ENCODE results near the gene TOMM20.
"Not testable (repeated sequence)": the region's sequence is repeated elsewhere in the genome, so short reads cannot be mapped to it uniquely, and the experiment has no call there.

The TOMM20 gene

DNA sequence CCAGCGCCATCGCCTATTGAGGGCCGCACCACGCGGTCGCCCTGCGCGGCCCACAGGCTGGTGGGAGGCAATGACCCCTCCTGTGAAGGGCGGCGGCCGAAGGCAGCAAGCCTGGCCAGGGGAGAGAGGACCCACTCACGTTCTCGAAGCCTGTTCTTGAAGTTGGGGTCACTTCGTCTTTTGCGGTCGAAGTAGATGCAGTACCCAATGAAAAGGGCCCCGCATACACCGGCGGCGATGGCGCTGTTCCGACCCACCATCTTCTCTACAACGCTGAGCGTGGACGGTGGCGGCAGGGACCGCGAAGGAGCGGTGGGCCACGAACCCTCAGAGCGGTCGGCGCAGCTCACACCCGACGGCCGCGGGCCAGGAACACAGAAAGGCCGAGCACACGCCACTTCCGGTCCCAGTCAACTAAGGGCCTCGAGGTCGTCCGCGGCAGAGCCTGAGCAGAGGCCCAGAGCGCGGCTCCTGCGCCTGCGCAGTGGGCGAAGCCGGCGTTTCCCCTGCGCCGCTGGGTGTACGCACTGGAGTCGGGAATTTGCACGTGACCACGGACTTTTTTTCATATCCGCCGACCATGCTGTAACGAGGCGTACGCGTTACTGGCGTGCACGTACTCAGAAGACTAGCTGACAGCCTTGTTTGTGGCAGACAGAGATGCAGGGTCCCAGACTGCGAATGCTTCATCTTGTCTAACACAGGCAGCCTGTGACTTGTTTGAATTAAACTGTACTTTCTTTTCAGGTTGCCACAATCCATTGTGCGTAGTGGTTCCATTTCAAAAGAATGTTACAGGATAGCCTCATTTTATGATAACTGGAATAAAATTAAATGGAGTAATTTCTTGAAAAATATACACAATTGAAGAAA is at the start of gene TOMM20:
TOMM20 (minus strand) TSS at position 382 of the 873 bp plus-strand sequence; CDS start at position 260, 122 bp downstream.
- H3K4me1 Mint-ChIP-seq (ENCODE audit: low read depth): peaks cover 47% of the 10 kb centered on the region
- H3K4me3 Mint-ChIP-seq: peak within 1 kb of the TSS; percentile 99
- H3K9me3 Mint-ChIP-seq: no peaks in the 10 kb centered on the region
- peaks cover 58% of the 10 kb centered on the region for H3K36me3 Mint-ChIP-seq (ENCODE audit: low read depth)
- no peaks in the 10 kb centered on the region for H3K27me3 Mint-ChIP-seq
- H3K27ac Mint-ChIP-seq: peak within 1 kb of the TSS; percentile 98

DNA sequence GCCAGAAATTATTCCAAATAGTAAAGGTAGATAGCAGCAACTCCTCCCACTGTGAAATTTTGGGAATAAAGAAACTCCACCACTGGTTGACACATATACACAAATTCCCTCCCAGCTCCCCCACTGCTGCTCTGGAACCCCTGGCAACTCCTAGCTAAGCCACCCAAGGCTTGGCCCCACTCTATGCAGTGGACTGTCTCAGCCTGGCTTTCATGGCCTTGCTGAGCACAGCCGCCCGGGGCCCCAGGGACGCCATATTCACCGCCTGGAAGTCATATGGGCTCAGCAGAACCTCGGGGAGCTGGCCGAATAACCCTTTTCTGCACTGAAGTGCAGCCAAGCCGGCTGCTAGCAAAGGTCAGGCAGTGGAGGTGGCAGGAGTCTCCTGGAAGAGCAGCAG is 47.8 kb upstream of the TOMM20 start:
- no peaks in the 10 kb centered on the region for H3K27me3 Mint-ChIP-seq
- H3K36me3 Mint-ChIP-seq (ENCODE audit: low read depth): peaks cover 51% of the 10 kb centered on the region
- no peak overlapping the region for H3K27ac Mint-ChIP-seq
- peaks cover 3% of the 10 kb centered on the region for H3K4me1 Mint-ChIP-seq (ENCODE audit: low read depth)
- no peak overlapping the region for H3K4me3 Mint-ChIP-seq
- H3K9me3 Mint-ChIP-seq: no peaks in the 10 kb centered on the region

DNA sequence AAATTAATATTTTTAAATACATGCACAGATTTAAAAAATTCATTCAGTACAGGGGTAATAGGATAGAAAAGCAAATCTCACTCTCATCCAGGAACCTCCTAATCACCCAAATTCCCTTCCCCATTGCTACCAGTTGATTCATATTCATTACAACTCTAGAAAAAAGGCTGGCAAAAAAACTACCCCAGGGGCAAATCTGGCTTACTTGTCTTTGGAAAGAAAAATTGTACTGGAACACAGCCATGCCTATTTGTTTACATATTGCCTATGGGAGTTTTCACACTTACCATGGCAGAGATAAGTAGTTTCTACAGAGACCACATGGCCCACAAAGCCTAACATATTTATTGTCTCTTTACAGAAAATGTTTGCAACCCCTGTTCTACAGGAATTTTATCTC is 41.3 kb upstream of the TOMM20 start:
- H3K36me3 Mint-ChIP-seq (ENCODE audit: low read depth): peaks cover 49% of the 10 kb centered on the region

DNA sequence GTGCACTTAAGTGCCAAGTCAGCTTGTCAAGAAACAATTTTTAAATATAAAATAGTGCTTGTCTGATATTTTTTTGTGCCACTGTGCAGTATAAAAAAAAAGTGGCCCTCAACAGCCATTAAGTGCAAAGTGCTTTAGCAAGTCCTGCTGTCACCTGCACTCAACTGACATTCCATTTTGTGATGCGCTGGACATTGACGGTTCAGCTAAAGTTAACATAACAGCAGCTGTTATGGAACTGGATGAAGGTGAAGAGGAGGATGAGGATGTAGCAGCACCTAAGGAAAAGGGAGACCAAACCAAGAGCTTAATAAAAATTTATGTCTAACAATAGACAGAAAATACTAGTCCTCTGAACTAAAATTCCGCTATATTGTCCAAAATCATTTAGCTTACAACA is 39.7 kb upstream of the TOMM20 start:
- Mint-ChIP-seq H3K36me3 (ENCODE audit: low read depth) (peaks cover 39% of the 10 kb centered on the region), H3K27ac (peak overlapping the region; percentile 63)

More for the DNA sequence above, 41.3 kb upstream of the TOMM20 start:
- Mint-ChIP-seq H3K4me3 (no peak overlapping the region), H3K9me3 (no peaks in the 10 kb centered on the region), H3K27me3 (no peaks in the 10 kb centered on the region), H3K4me1 (ENCODE audit: low read depth) (no peaks in the 10 kb centered on the region), H3K27ac (no peak overlapping the region)

DNA sequence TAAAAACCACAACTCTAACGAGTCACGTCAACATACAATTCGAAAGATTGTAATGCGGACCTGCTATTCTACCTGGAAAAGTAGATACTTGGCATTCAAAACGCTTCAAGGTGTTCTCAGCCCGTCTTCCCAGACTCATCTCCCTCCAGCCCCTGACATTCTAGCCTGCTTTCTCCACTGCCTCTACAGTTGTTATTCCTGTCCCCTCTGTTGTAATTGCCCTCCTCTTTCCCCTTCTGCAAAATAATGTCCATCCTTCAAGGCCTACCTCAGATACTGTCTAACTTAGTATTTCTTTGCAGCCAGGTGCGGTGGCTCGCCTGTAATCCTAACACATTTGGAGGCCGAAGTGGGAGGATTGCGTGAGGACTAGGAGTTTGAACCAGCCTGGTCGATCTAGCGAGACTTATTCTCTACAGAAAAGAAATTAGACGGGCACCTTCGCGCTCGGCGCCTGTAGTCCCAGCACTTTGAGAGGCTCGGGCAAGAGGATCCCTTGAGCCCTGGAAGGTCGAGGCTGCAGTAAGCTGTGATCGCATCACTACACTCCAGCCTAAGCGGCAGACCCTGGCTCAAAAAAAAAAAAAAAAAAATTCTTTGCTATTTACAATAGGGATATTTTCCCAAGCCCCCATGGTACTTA is 33.2 kb upstream of the TOMM20 start:
- Mint-ChIP-seq H3K4me1 (ENCODE audit: low read depth) (peaks cover 17% of the 10 kb centered on the region), H3K27ac (peak overlapping the region; percentile 95), H3K9me3 (no peaks in the 10 kb centered on the region), H3K4me3 (peak overlapping the region; percentile 93), H3K36me3 (ENCODE audit: low read depth) (peaks cover 14% of the 10 kb centered on the region), H3K27me3 (no peaks in the 10 kb centered on the region)

More for the DNA sequence above, 39.7 kb upstream of the TOMM20 start:
- Mint-ChIP-seq H3K4me3 (no peak overlapping the region), H3K9me3 (no peaks in the 10 kb centered on the region), H3K4me1 (ENCODE audit: low read depth) (no peaks in the 10 kb centered on the region), H3K27me3 (no peaks in the 10 kb centered on the region)

DNA sequence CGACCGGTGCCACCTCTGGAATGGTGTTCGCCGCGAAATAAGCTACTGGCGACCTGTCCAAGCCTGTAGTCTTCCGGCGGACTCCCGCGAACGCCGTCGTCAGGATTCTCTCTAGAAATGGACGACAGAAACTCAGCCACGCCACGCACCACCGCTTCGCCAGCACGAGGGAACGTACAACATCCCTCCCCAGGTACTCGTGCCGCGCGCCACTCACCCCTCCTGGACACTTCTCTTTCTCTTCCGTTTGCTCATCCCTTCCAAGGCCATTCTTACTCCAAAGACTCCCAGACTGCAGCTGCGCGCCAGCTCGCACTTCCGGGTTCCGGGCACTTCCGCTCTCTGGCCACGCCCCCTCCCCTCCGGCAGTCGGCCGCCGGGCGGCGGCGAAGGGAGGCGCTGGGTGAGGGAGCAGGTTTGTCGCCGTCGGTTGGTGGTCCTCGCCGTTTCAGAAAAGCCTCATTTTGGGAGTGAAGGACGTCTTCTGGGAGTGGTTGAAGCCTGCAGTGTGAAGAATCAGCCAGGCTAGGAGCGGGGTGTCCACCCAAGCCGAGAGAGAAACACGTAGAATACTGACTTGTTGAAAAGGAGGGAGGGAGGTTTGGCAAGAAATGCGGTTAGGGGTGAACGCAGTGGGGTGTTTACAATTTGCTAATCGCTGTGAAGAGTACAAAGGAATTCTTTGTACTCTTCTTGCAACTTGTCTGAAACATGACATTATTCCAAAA is 32.5 kb upstream of the TOMM20 start, which contains the start of gene RBM34:
RBM34 (minus strand) TSS at position 294 of the 728 bp plus-strand sequence; CDS start at position 270, 24 bp downstream.
- Mint-ChIP-seq H3K27ac (peak within 1 kb of the TSS; percentile 95), H3K27me3 (no peaks in the 10 kb centered on the region), H3K36me3 (ENCODE audit: low read depth) (peaks cover 14% of the 10 kb centered on the region), H3K4me3 (peak within 1 kb of the TSS; percentile 93), H3K4me1 (ENCODE audit: low read depth) (peaks cover 17% of the 10 kb centered on the region), H3K9me3 (no peaks in the 10 kb centered on the region)

DNA sequence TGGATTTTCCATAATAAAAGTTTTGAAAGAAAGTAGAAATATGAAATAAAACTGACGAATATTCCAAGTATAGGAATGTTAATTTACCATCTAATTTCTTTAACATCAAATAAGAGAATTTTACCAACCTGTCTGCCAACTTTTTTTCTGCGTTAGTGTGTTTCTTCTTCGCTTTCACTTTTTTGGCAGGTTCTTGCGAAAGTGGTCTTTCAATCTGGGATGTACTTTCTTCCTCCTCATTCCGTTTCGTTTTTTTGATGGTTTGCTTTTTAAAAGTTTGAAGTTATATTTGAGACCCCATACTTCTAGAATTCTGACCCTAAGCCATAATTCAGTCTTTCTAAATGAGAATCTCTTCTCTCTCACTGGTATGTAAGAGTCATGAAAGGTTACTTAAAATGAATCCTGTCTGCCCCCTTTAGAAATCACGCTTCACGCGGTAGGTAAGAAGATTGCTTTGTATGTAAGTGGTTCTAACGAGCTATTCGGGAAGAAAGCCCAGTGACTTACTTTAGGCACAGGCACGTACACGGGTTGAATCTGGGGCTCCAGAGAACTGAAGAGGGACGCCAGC is 31.8 kb upstream of the TOMM20 start:
- H3K36me3 Mint-ChIP-seq (ENCODE audit: low read depth): peaks cover 14% of the 10 kb centered on the region
- H3K4me1 Mint-ChIP-seq (ENCODE audit: low read depth): peaks cover 17% of the 10 kb centered on the region
- H3K27me3 Mint-ChIP-seq: no peaks in the 10 kb centered on the region
- H3K9me3 Mint-ChIP-seq: no peaks in the 10 kb centered on the region
- peak overlapping the region; percentile 95 for H3K27ac Mint-ChIP-seq
- H3K4me3 Mint-ChIP-seq: peak overlapping the region; percentile 93

DNA sequence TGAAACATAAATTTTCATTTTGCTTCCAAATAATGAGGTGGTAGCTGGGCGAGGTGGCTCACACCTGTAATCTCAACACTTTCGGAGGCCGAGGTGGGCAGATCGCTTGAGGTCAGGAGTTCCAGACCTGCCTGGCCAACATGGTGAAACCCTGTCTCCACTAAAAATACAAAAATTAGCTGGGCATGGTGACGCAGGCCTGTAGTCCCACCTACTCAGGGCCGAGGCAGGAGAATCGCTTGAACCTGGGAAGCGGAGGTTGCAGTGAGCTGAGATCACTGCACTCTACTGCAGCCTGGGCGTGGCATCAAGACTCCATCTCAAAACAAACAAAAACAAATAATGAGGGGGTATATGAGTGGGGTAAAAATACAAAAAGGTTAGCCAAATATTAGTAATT is 31.3 kb upstream of the TOMM20 start:
- H3K27ac Mint-ChIP-seq: peak overlapping the region; percentile 95
- H3K4me1 Mint-ChIP-seq (ENCODE audit: low read depth): peaks cover 17% of the 10 kb centered on the region
- H3K27me3 Mint-ChIP-seq, H3K9me3 Mint-ChIP-seq: not testable (repeated sequence)
- H3K36me3 Mint-ChIP-seq (ENCODE audit: low read depth): peaks cover 16% of the 10 kb centered on the region
- peak overlapping the region; percentile 93 for H3K4me3 Mint-ChIP-seq

DNA sequence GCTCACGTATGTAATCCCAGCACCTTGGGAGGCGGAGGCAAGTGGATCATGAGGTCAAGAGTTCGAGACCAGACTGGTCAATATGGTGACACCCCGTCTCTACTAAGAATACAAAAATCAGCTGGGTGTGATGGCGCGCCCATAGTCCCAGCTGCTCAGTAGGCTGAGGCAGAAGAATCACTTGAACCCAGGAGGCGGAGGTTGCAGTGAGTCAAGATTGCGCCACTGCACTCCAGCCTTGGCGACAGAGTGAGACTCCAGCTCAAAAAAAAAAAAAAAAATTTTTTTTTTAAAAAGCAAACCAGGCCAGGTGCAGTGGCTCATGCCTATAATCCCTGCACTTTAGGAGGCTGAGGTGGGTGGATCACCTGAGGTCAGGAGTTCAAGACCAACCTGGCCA is 30.6 kb upstream of the TOMM20 start:
- Mint-ChIP-seq H3K4me3 (peak overlapping the region; percentile 93), H3K4me1 (ENCODE audit: low read depth) (peaks cover 24% of the 10 kb centered on the region)
- not testable (repeated sequence) for H3K27ac Mint-ChIP-seq

DNA sequence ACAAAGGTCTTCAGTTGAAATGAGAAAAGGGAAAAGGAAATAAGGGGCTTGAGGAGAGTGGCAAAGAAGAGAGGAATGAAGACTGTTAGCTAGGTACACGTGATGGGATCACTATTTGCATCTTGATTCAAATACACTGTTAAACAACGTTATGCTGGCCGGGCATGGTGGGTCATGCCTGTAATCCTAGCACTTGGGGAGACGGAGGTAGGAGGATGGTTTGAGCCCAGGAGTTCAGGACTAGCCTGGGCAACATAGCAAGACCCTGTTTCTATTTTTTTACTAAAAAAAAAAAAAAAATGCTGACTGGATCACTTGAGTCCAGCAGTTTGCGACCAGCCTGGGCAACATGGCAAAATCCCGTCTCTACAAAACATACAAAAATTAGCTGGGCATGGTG is 30.0 kb upstream of the TOMM20 start:
- Mint-ChIP-seq H3K4me3 (no peak overlapping the region), H3K27me3 (no peaks in the 10 kb centered on the region), H3K4me1 (ENCODE audit: low read depth) (peaks cover 24% of the 10 kb centered on the region), H3K27ac (no peak overlapping the region), H3K9me3 (no peaks in the 10 kb centered on the region), H3K36me3 (ENCODE audit: low read depth) (peaks cover 25% of the 10 kb centered on the region)

More for the DNA sequence above, 30.6 kb upstream of the TOMM20 start:
- H3K27me3 Mint-ChIP-seq, H3K9me3 Mint-ChIP-seq: not testable (repeated sequence)
- H3K36me3 Mint-ChIP-seq (ENCODE audit: low read depth): peaks cover 19% of the 10 kb centered on the region

DNA sequence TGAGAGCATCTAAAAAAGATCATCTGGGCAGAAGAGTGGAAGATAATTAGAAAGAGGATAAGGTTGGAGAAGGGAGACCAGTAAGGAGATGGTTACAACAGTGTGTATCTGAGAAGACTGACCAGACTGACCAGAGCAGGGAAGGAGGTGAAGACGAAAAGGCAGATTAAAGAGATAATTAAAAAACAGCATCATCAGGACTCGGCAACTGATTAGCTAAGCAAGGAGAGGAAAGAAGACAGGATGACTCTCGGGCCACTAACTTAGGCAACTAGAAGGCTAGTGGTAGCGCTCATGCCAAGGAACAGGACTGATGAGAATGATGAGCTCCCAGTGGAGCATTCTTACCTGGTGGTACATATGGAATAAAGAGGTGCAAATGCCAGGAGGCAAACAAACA is 28.5 kb upstream of the TOMM20 start:
- peaks cover 34% of the 10 kb centered on the region for H3K4me1 Mint-ChIP-seq (ENCODE audit: low read depth)
- H3K4me3 Mint-ChIP-seq: no peak overlapping the region
- peaks cover 40% of the 10 kb centered on the region for H3K36me3 Mint-ChIP-seq (ENCODE audit: low read depth)

DNA sequence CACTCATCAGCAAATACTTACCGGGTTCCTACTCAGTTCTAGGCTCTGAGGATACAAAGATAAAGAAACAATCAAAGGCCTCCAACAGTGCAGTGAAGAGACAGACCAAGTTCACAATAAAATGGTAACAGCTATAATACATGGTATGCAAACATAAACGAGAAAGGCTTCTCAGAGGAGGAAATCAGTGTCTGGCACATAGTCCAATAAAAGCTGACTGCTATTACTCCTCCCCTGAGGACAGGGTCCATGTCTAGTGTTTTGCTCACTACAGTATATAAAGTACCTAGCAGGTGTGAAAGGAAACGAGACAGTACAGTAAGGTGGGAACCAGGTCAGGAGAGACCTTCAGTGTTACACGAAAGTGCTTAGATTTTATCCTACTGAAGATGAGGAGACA is 28.1 kb upstream of the TOMM20 start:
- Mint-ChIP-seq H3K27me3 (no peaks in the 10 kb centered on the region), H3K9me3 (no peaks in the 10 kb centered on the region), H3K4me1 (ENCODE audit: low read depth) (peaks cover 33% of the 10 kb centered on the region), H3K36me3 (ENCODE audit: low read depth) (peaks cover 41% of the 10 kb centered on the region), H3K27ac (no peak overlapping the region), H3K4me3 (no peak overlapping the region)

More for the DNA sequence above, 28.5 kb upstream of the TOMM20 start:
- no peaks in the 10 kb centered on the region for H3K9me3 Mint-ChIP-seq
- no peaks in the 10 kb centered on the region for H3K27me3 Mint-ChIP-seq
- no peak overlapping the region for H3K27ac Mint-ChIP-seq

DNA sequence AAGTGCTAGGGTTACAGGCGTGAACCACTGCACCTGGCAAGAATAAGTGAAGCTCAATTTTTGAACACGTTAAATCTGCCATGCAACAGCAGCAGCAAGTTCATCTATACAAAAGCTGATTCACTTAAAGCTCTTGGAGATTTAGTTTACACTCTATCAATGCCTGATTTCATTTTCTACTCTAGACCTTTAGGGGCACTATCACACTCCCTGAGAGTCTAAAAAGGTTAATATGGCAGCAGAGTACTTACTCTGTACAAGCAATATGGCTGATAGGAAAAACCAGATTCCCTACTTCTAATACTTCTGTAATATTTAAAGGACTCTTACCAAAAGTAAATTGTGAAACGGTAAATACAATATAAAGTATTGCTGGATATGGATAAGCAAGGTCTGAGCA is 27.6 kb upstream of the TOMM20 start:
- Mint-ChIP-seq H3K27ac (no peak overlapping the region), H3K4me1 (ENCODE audit: low read depth) (peaks cover 34% of the 10 kb centered on the region)

DNA sequence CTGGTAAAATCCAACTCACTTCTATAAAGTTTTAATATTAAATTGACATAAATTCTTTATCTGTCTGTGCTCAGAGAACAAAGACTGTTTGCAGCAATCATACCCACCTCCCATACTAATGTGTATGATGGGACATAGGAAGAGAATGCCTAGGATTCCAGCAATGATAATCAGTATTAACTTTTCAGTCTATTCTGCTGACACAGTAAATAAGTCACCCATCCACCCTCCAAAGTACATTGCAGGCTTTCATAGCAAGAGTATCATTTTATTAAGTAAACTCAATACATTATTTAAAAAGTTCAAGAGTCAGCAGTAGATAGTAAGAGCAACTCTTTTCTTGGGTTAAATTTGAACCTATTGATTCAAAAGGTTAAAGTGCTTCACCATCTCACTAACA is 23.6 kb upstream of the TOMM20 start:
- H3K4me1 Mint-ChIP-seq (ENCODE audit: low read depth): peaks cover 38% of the 10 kb centered on the region
- H3K9me3 Mint-ChIP-seq: no peaks in the 10 kb centered on the region
- no peak overlapping the region for H3K4me3 Mint-ChIP-seq
- no peaks in the 10 kb centered on the region for H3K27me3 Mint-ChIP-seq
- H3K27ac Mint-ChIP-seq: no peak overlapping the region
- peaks cover 65% of the 10 kb centered on the region for H3K36me3 Mint-ChIP-seq (ENCODE audit: low read depth)

More for the DNA sequence above, 27.6 kb upstream of the TOMM20 start:
- no peaks in the 10 kb centered on the region for H3K27me3 Mint-ChIP-seq
- peaks cover 45% of the 10 kb centered on the region for H3K36me3 Mint-ChIP-seq (ENCODE audit: low read depth)
- H3K4me3 Mint-ChIP-seq: no peak overlapping the region
- no peaks in the 10 kb centered on the region for H3K9me3 Mint-ChIP-seq

Measured in stimulated activated naive CD8-positive, alpha-beta T cell treated with anti-CD3 and anti-CD28 coated beads, Interleukin-15, Interleukin-2, amounts not matched to agents 100 ng/mL and 50 ng/mL, for 24 hours (primary cell).